CD4-positive, alpha-beta T cell treated with Interferon gamma for 1 hour (primary cell): Measurements from ENCODE around the gene PNKP.
A peak's percentile ranks its signal among the peaks of the same experiment; 100 is the strongest.

Experiments used
- DNase-seq: peaks from one replicate; pipeline ENCODE4 v3.0.0-alpha.2; 2020

The PNKP gene

DNA sequence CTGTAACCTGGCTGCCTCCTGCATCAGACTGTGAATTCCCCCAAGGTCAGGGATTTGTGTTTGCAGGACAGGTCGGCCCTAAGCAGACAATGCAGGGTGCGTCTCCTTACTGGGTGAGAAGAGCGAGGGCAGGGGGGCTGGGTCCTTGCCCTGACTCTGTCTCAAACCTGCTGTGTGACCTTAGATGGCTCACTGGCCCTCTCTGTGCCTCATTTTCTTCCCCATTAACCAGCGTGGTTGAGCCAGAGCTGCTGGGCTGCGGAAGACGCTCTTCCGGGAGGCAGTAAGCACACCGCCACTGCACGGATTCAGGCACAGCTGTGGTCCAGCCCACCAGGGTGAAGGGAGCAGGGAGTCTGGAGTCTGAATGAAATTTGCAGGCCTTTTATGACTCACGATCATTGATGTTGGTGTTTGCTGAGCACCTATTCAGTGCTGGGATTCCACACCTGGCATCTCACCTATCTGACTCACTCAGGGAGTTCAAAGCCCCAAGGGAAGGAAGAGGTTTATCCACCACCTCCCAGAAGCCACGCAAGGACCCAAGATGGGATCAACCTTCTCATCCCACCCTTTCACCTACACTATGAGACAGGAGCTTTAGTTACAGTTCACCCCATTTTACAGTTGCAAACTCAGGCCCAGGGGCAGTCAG, 7.3 kb upstream of the PNKP start:
- no peak for DNase-seq

DNA sequence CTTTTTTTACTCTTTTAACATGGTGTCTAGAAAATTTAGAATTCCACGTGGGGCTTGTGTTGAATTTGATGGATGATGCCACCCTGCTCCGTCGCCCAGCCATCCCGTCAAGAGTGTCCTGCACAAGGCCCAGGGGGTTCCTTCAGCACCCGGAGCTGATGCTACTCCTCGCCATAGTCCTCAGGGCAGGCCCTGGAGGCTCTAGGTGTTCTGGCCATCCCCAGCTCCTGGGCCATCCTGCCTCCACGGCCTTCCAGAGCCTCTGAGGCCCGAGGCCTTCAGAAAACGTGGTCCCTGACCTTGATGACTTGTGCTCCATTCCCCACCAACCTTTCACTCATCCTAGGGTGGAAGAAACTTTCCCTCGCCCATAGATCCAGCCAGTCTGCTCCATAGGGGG, 6.5 kb upstream of the PNKP start:
- no peak for DNase-seq

DNA sequence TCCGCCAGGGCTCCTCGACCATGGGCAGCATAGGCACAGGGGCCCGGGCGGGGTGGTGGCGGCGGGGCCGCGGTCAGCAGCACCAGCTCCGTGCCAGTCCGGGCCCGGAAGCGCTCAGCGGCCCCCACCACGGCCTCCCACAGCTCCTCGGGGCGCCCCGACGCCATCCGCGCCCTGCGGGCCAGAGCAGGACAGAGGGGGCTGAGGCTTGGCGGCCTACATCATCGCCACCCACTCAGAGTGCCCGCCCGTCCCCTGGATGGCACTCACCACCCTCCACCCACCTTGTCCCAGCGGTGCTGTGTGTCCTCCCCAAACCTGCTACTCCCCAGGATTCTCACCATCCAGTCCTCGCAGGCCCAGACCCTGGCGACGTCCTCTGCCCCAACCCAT, 5.7 kb upstream of the PNKP start:
- no peak for DNase-seq

DNA sequence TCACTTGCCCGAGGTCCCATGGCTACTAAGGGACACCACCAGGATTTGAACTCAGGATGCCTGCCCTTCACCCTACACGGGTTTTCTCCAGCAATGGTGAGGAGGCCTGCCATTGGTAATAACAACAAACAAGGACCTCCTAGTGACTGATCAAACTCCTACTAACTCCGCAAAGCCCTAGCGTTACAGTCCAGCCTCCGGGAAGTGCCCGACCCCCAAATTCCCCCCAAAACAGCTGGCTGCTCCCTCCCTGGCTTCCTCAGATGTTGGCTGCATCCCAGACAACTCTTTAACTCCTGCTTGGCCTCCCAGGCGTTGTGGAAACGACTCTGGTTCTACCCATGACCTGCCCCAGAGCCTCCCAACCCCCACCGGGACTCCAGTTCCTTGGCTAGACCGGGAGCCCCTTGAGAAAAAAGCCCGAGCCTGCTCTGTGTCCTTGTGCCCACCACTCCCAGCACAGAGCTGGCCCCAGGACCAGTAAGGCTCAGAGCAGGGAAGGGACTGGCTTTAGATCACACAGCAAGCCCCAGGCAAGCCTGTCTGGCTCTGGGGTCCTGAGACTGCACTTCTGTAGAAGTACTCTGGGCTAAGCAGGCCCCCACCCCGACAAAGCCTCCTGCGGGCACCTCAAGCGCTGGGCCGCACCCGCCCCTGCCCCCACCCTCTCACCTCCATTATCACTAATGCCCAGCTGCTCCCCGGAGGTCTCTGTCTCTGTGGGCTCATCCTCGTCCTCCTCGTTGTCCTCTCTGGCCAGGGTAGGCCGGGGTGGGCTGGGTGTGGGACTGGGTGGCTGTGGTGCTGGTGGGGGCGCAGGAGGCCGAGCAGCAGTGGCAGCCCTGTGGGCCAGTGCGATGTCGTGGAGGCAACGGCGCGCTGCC, 5.1 kb upstream of the PNKP start:
- no peak for DNase-seq

DNA sequence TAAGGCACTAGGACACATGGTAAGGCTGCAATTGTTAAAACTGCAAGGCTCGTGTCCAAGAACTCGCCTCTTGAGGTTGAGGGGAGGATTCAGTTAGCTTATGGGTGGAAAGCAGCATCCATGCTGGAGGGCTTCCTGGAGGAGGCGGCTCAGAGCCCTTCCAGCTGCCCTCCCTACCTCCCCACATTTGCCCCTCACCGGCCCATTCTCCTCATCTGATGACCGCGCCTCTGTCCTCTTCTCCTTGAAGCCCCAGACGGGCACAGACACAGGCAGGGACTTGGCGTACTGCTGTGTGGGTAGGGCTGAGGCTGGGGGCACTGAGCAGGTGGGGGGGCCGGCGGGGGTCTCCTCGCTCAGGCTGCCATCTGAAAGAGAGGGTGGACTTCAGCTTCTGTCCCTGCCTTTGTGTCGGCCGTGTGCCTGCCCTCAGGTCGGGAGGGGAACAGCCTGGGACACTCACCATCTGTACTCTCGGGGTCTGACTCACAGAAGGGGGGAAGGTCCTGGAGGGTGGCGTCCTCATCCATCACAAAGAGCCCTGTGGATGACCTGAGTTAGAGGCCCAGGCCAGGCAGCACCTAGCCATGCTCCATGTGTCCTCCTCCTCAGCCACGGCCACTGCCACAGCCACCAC, 4.1 kb upstream of the PNKP start:
- no peak for DNase-seq

DNA sequence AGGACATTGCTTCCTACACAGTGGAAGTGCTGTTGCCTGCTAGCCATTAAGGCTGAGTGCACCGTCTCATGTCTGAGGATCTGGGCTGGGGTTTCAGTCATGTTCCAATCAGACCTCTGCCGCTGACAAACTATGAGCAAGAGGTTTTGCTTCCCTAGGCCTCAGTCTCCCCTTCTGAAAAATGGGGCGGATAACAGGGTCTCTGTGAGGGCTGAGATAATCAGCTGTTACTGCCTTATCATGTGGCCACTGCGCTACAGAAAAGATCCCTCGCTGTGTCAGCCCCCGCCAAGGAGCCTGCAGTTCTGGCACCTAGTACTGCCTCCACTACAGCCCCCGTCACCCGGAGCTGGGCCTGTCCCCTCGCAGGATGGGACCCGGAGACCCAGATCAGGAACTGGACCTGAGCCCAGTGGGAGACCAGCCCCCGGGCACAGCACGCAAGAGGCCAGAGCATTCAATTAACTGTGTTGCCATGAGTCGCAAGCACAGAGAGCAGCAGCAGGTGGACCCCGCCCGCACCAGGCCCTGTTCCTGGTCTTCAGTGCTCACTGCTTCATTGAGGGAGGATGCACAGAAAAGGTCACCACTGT, 3.0 kb upstream of the PNKP start:
- DNase-seq: no peak

DNA sequence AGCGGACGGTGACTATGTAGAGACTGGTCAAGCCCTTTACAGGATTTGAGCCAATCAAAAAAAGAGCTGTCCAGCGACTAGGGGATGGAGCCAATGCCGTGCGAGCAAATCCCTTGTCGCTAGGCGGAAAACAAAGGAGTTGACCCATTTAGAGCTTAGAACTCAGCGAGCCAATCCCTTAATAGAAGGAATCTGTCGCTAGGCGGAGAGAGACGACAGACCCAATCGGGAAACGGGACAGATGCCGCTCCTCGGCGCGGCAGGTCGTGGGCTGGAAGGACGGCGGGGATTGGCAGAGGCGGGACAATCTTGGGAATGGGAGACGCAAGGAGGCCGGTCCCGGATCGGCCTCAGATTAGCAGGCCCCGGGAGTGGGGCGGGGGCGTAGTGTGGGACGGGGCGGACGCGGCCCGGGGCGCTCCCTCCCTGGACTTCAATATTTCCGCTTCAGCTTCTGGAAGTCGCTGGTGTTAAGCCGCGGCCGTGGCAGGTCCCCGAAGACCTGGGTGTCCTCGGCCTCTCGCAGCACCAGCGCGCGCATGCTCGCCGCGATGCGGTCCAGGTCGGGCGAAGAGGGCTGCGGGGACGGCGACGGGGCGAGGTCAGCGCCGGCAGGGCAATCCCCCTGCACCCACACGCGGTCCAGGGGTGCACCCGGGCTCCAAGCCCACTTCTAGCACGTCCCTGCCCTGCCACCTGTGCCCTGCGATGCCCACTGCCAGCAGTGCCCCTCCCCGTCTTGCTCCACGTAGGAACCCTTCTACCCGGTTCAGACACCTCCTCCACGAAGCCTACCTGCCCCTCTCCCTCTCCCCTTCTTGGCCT, 2.3 kb upstream of the PNKP start:
- DNase-seq: peak; percentile 97

DNA sequence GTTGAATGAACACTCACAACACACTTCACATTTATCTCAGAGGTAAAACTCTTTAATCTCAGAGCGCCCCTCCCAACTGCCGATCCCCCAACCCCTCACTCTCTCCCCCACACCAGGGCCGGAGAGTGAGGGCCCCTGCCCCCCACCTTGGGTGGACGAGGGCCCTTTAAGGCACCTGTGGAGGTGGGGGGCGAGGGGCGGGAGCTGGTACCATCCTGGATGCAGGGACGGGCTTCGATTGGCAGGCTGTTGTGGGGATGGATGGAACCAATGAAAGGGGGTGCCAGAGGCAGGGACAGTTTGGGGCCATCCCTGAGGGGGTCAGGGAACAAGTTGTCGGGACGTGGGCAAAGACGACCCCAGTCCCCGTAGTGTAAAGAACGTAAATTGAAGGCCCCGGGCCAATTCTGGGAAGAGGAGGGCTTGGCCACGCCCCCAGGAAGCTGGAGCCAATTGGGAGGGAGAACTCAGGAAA, 1.7 kb upstream of the PNKP start:
- no peak for DNase-seq

DNA sequence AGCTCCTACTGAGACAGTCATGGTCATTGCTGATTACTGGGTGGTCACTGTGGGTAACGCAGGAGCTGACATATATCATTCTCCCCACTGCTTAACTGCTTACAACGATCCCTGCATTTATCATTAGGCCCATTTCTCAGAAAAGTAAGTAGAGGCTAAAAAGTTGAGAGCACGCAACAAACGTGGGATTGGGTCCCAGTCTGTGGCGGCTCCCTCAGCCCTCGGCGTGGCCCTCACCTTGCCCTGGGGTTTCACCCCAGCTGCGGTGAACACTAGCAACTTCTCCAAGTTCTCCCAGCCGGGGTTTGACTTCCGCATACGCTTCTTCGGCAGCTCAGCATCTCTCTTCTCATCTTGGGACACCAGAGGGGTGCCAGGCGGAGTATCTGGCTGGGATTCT, 2.5 kb downstream of the PNKP start:
- no peak for DNase-seq

DNA sequence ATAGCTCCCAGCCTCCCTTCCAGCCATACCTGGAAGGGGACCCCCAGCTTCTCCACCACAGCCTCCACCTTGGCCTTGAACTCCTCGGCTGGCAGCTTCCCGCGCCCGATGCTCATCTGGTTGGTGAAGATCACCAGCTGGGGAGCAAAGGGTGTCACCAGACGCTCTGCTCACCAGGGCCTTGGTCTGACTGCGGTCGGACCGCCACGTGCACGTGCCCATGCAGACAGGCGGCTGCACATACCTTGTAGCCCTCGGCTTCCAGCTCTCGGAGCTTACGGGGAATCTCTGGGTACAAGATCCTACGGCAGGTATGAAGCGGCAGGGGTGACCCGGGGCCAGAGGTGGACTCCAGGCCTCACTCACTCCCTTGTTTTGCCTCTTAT, 3.4 kb downstream of the PNKP start:
- no peak for DNase-seq

DNA sequence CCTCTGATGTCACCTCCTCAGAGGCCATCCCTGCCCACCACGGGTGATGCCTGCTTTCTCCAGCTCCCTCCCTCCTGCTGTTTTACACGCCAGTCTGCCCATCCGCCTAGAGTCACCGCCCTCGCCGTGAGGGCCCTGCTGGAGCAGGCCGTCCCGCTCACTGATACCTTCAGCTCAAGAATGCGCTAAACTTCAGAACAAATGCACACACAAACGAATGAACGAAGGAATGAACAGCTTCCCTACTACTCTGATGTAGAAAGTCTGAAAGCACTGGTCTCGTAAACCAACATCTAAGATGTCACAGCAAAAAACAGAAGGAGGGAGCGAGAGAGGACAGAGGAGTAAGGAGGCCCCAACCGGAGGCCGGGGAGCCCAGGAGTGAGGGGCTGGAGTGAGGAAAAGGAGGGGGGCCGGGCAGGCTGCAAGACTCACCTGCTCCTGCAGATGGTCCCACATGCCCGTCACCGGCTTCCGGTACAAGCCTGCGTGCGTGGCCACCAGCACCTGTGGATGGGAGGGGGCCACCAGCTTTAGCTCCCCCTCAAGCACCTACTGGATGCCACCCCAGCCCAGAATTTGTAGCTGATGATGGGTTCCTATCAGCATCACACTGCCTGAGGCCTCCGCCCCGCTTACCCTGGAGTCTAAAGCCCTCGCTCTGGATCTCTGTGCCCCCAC, 4.0 kb downstream of the PNKP start:
- DNase-seq: no peak

DNA sequence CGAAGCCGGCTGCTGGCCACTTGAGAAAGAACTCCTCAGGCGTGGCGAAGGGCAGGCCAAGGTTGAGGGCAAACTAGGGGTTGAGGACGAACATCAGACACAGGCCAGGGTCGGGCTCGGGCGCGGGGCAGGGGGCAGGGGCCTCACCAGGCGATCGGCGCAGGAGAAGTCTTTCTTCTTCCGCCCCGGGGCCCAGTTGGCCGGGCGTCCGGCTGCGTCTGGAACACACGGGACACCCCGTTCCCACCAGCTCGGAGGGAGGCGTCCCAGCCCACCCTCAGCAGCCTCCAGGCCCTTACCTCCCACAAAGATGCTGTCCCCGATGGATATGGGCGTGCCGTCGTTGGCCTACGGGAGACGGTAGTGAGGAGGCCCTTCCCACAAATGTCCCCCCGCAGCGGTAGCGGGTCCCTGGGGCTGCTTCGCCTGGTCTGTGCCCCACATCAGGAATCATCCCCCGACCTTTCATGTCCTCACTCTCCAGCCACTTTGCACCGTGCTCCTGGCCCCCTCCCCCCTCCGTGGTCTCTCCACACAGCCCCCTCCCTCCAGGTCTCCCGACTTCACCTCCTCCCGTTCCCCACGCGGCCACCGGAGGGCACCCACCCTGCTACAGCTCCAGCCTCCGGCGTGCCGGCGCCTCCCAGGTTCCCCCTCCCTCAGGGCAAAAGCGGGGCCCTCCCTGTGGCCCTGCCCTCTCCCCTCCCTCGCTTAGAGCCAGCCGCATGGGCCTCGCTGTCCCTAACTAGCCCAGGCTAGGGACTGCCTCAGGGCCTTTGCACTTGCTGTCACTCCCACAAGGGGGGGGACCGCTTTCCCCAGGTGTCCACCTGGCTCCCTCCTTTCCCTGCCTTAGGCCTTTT, 4.8 kb downstream of the PNKP start:
- no peak for DNase-seq

DNA sequence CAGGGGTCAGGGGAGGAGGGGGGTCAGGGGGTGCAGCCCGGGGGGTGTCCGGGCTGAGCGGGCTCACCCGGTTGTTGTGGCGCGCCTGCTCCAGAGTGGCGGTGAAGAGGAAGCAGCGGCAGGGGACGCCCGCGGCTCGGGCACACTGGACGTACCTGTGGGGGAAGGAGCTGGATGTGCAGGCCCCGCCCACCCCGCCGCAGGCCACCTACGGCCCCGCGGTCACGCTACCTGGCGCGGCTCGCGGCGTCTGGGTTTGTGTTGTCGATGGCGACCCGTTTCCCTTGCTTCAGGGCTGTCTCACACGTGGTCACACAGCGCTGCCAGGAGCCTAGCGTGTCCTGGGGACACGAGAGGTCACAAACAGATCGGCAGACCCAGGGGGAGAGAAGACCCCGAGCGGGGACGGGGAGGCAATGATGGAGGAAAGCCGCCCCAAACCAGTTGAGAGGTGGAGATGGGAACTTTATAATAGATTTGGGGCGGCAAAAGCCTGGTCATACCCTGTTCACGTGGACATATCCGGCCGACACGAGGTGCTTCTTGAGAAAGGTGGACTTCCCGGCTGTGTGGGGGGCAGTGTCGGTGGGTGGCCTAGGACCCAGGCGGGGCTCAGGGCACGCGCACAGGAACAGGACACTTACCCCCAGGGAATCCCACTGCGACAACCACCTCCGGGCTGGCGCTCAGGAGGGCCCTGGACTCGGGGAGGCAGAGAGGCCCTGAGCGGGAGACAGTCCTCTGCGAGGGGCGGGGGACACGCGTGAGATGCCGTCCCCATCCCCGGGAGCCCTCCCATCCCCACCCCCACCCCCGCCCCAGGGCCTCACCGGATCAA, 5.6 kb downstream of the PNKP start:
- DNase-seq: no peak

DNA sequence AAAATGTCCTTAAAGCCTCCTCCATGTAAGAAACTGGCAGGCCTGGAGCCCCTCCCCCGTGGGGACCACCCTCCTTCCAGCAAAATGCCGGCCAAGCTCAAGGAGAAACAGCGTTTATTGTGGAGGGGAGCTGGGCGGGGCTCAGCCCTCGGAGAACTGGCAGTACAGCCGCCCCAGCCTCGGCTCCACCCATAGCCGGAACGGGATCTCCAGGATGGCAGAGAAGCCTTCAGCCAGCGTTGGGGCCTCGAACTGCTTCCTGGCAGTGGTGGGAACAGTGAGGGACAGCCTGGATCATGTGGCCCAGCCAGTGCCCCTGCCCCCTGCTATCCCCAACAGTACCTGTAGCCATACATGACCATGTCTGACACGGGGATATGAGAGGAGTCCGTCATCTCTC, 6.3 kb downstream of the PNKP start:
- DNase-seq: no peak

DNA sequence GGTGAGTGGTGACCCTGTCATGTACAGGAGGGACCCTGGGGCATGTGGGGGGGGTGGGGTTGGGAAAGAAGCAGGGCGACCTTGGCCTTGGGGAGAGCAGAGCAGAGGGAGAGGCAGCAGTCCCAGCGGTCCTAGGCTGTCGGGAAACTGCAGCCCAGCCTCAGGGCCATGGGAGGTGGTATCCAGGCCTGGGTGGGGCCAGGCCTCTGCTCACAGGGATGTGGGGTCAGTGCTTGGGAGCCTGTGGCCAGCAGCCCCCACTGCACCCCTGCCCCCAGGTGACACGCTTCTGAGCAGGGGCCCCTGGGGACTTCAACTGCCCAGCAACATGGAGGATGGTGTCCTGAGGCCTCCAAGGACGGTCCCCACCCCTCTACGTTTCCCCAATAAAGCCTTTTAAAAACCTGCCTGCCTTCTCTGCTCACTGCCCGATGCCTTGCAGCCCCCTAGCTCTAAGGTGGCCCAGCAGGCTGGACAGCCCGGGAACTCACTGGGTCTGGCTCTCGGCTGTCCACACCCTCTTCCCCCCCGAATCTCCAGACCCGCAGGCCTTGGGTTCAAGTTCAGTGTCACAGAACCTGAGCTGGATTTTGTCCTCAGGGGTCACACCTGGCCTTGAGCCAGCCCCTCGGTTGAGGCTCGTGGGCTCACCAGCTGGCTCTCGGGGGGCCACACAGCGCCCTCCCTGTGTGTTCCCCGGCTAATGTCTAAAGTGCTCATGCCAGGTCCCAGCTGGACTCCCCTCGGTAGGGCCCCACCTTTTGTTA, 6.9 kb downstream of the PNKP start:
- DNase-seq: no peak

DNA sequence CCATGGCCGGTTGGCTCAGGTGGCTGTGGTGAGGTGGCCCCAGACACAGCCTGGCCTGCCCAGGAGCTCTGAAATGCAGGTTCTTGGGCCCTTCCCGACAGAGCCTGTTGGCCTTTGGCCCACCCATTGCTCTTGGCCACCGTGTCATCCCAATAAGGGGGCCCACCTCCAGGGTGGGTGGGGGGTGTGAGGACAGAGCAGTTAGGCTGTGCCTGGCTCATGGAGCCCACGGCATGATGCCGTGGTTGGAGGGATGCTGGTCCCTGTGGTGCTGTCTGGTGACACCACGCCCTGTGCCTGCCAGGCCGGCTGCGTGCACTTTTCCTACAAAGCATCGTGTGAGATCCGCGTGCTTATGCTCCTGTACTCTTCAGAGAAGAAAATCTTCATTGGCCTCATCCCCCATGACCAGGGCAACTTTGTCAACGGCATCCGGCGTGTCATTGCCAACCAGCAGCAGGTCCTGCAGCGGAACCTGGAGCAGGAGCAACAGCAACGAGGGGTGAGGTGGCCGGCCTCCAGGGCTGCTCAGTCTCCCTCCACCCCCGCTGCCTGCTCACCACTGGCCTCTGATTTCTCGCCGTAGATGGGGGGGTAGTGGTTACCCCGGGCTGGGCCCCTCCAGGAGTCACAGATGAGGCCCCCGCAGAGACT, 7.6 kb downstream of the PNKP start:
- DNase-seq: no peak

DNA sequence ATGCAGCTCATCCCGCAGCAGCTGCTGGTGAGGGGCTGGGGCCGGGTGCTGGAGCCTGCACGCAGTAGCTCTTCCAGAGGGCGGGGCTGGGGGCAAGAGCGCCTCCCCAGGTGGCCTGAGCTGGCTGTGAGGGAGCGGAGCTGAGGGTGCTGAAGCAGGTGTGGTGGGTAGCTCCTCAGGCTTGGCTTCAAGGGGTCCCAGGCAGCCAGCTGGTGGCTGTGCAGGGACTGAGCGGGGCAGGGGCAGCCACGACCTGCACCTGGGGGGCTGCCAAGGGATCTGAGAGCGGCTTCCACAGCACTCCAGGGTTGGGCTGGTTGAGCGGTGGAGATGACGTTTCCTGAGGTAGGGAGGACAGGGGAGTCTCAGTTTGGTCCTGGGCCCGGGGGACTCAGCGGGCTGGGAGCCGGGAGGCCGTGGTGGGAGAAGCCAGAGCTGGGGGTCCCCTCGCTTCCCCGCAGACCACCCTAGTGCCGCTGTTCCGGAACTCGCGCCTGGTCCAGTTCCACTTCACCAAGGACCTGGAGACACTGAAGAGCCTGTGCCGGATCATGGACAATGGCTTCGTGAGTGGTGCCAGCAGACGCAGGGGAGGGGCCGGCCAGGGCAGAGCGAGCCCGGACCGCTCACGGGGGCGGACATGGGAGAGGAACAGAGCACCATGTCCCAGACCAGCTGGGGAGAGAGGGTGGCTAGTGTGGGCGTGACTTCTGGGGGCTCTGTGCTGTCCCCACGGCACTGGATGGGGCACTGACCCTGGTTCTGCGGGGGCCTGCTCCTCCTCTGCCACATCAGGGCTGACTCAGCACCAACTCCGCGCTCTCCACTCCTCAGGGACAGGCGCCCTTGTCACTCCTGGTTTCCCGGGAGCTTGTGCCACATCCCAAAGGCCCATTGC, 9.0 kb downstream of the PNKP start:
- no peak for DNase-seq

DNA sequence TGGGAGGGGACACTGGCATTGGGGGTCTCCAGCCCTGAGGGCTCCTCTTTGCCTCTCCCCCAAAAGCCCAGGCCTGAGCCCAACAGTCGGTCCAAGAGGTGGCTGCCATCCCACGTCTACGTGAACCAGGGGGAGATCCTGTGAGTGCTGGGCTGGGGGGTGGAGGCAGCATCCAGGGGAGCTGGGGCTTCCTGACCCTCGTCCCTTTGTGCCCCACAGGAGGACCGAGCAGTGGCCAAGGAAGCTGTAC, 9.6 kb downstream of the PNKP start:
- DNase-seq: no peak
